Activated naive CD4-positive, alpha-beta T cell treated with anti-CD3 and anti-CD28 coated beads, Interleukin-2, amount 50 U/mL, for 16 hours (primary cell): ENCODE measurements around the gene CMIP.
"Not testable (repeated sequence)": the region's sequence is repeated elsewhere in the genome, so short reads cannot be mapped to it uniquely, and the experiment has no call there.

ENCODE experiments used
- DNase-seq: peaks from one replicate; pipeline ENCODE4 v3.0.0-alpha.2; 2020

Gene CMIP

GRCh38 chr16:81673432-81673831 is 228.8 kb downstream of the CMIP start:
- DNase-seq, result no peak

GRCh38 chr16:81675662-81676061 is 231.1 kb downstream of the CMIP start:
- no peak for DNase-seq

DNA sequence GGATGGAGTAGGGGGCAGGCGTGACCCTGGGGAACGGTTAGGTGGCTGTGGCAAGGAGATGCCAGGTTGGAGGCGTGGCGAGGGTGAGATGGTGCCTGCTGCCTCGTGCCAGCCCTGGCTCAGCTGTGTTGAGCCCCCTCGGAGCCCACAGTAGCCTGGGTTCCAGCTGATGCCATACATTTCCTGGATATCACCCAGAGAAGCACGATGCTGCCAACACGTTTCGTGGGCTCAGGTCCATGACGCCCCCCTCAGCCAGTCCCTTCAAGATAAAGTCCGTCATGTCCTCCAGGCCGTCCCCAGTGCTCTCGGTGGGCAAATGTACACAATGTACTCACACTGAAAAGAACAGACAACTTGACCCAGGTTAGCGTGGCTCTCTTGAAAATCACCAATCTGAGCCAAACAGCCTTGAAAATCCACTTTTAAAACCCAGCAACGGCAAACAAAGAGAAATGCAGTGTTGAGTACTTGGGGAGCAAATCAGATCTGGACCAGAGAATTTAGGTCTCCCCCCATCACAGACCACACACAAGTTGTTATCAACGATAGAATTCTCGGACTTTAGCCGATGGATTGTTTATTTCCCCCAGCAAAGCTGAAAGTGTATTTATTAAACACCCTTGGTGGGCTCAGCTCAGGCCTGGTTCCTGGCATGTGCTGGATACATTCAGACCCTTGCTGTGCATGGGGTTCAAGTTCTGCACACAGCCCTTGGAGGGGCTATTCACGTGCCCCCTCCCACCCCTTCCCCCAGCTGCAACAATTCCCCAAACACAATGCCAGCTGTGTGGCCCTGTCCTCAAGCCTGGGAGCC is 231.7 kb downstream of the CMIP start:
- no peak for DNase-seq

DNA sequence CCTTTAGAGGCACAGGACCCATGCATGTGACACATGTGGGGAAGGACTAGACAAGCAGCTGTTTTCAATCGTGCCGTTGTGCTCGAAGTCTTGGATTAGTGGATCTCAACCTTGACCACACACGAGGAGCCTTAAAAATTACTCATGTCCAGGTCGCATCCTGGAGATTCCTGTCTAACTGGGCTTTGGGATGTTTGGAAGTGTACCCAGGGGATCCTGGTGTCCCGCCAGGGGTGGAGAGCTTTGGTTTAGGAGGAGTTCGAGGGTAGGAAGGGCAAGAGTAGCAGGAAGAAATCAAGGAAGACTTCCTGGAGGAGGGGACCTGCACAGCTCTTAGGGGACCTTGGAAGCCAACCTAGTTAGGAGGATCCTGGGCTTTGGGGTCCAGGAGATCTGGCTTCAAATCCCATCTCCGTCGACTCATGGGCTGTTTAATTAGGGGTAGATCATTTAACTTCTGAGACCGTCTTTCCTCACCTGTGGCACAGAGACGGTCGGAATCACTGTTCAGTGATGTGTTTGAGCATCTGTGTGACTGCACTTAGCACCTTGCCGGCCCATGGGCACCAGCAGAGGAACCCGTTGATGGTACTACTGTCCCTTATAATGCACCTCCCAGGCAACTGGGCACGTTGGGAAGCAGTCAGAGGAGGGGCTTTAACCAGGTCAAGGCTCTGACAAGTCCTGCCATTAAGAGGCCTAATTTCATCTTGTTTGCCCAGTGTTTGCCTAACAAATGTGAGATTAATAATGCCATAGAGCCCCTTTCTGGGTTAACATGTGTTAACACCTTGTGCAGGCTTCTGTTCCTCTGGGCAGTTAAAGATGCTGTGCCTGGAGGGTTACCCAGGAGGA is 232.5 kb downstream of the CMIP start:
- no peak for DNase-seq

GRCh38 chr16:81678326-81679095 is 233.9 kb downstream of the CMIP start:
- no peak for DNase-seq

DNA sequence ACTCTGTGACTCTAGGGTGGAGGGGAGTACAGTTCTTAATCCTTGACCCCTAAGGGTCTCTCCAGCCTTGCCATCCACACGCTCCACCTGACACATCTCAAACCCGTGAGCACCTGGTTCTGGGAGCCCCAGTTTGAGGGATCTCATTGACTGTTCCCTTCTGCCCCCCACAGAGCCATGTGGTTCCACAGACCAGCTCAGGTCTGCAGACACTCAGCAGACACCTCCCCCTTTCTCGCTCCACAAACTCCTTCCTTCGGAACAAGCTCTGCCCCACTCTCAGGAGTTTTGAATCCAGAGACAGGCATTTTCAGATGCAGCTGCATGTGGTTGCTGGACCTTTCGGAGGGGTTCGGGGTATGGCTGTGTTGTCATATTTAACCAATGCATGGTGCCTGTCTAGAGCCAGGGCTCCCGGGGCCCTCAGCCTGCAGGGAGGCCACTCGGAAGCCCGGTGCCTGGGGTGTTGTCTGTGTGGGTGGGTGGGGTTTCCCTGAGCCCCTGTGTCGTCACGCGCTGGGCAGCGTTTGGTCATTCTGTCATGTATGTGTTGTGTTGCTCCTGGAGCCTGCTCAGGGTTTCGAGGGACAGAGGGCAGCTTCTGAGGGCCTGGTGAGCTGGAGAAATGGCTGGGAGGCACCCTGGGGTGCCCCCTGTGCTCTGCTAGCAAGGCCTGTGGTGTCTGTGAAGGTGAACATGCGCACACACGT is 235.3 kb downstream of the CMIP start:
- DNase-seq, result no peak

DNA sequence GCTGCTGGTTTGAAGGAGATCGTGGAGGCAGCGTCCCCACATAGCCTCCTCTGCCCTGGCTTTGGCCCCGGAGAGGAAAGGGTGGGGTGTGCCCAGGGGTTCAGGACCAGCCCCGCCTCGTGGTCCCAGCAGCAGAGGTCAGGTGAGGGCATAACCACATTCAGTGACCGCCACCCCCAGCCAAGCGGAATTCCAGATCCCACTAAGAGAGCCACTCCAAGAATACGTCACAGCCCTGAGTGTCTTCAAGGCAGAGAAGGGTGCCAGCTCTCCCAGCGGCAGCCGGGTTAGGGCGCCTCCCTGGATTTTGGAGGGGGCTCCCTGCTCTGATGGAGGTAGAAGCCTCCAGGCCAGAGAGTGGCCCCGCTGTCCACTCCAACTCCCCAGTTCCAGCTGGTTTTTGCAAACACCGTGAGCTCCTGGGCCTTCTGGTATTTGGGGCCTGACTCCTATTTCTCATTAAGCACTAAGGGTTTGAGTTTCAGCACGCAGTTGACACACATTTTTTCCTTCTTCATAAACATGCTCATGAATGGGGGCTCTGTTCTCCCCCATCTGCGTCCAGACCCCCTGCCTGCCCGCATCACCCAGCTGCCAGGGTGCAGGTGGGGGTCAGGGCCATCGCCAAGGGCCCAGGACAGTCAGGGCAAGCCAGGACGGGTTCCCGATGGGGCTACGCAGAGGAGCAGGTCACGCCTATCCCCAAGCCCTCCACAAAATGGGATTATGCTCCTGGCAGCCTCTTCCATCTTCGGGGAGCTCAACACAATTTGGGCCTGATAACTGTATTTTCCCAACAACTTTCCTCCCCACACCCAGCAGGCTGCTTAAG is 236.1 kb downstream of the CMIP start:
- DNase-seq, result no peak

DNA sequence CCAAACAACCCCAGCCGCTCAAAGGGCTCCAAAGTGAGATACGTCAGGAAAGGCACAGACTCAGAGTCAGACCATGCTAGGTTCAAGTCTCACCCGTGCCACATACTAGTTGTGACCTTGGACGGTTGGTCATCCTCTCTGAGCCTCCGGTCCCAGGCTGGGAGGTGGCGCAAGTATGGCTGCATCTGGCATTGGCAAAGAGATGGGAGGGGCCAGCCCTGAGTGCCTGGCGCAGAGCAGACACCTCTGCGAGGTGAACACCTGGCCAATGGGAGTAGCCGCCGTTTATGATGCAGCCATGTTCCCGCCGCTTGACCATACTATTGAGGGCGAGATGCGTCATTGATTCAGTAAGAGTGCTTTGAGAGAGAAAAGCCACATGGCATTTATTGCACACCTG is 236.7 kb downstream of the CMIP start:
- DNase-seq, result no peak

DNA sequence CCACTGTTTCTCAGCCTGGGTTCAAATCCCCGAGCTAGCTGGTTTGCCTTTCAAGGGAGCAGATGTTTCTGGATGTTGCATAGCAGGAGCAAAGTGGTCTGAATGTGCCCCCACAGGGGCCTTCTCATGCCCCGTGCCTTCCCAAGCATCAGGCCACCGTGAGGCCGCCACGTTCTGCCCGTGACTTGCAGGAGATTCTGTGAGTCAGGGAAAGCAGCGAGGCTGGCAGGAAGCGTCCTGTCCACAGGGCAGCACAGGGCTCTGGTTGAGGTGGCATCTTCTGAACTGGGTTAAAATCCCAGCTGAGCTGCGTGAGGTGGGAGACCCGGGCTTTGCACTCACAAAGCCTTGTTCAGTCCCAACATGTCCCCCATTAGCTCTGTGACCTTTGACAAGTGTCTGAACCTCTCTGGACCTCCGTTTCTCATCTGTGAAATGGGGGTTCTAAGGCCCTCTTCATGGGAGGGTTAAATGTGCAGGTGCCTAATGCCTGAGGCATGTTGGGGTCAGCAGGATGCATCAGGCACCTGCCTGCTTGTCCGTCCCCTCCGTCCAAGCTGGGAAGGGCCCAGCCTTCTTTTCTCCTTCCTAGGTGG is 239.7 kb downstream of the CMIP start:
- no peak for DNase-seq

DNA sequence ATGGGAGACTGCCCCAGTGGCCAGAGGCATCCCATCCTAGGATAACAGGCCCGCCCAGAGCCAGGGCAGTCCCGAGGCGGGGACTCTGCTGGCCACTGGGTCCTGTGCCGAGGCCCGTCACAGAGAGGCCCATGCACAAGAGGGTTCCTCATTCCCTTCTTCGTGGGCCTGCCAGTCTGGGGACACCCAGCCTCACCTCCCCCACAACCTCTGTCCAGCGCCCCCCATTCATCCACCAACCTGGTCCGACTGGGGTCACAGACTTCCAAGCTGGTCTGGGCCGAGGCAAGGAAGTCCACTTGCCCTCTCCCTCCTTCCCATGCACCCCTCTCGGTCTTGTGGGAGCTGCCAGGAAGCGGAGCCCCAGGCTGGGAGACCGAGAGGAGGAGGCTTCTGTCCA is 240.3 kb downstream of the CMIP start:
- DNase-seq, result no peak

- DNase-seq, result no peak
These were observed 242.0 kb downstream of the CMIP start for GRCh38 chr16:81686391-81687130.

GRCh38 chr16:81687131-81687456 is 242.5 kb downstream of the CMIP start:
- no peak for DNase-seq

DNA sequence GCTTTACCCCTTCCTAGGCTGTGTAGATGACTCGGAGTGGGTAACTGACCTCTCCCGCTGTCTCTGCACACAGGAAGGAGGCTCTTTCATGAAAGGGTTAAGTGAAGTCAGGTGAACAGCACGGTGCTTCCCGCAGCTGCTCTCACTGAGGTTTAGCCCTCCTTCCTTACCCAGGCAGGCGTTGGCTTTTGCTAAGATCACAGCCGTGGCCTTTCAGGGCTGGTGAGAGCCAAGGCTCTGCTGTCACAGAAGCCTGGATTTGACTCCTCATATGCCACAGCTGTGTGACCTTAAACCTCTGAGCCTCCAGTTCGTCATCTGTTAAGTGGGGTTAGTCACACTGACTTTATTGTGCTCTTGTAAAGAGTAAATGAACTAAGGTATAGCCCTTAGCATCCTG is 243.6 kb downstream of the CMIP start:
- no peak for DNase-seq

GRCh38 chr16:81688839-81689238 is 244.2 kb downstream of the CMIP start:
- DNase-seq, result not testable (repeated sequence)

DNA sequence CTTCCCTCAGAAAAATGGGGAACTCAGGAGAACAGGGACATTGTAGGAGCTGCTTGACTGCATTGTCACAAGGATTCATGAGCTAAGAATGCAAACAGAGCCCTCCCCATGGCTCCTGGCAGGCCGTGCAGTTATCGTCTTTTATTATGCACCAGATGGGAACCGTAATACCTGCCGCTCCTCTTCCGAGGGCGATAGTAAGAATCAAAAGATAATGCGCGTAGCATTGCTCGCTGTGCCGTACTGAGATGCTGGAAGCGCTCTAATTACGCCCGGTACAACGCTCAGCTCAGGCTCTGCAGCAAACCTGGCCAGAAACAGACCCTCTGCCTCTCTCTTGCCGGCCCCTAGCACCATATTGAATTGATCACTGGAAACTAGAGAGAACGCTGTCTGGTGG is 247.4 kb downstream of the CMIP start:
- DNase-seq, result no peak

DNA sequence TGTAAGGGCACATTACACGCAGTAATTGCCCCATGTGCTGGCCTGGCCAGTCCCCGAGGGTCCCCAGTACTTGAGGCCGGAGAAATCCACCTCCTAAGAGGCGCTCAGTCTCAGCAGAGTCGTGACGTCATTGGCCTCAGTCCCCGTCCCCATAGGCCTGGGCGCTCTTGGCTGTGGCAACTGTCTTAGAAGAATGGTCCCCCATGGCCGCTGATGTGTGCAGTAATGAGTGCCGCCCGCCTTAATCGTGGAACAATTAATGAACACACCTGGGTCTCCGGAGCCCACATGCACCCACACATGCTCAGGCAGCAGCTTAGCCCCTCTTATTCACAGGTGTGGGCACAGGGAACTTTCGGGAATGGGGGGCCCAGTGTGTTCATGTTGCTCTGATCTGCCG is 248.0 kb downstream of the CMIP start:
- no peak for DNase-seq

GRCh38 chr16:81693041-81693743 is 248.6 kb downstream of the CMIP start:
- no peak for DNase-seq

DNA sequence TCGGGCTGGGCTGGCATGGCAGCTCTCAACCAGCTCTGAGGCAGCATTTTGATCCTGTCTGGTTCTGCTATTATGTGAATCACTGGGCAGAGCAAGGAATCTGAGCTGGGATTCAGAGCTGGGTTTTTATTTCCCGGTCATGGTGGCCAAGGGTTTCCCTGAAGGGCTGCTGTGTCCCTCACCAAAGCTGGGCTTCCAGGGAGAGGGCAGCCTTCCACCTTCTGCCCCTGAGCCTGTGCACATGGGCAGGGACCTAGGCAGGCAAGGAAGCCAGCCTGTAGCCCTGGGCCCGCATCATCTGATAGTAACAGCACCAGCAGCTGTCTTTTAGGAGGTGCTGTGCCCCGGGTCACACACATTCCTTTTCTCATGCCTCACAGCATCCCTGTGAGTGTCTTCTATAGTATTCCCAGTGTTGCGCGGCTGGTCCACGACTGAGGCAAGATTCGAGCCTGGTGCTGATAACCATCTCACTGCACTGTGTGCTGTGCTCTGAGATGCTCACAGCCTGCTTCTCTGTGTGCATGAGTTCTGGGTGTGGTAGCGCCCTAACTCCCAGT is 249.2 kb downstream of the CMIP start:
- no peak for DNase-seq

DNA sequence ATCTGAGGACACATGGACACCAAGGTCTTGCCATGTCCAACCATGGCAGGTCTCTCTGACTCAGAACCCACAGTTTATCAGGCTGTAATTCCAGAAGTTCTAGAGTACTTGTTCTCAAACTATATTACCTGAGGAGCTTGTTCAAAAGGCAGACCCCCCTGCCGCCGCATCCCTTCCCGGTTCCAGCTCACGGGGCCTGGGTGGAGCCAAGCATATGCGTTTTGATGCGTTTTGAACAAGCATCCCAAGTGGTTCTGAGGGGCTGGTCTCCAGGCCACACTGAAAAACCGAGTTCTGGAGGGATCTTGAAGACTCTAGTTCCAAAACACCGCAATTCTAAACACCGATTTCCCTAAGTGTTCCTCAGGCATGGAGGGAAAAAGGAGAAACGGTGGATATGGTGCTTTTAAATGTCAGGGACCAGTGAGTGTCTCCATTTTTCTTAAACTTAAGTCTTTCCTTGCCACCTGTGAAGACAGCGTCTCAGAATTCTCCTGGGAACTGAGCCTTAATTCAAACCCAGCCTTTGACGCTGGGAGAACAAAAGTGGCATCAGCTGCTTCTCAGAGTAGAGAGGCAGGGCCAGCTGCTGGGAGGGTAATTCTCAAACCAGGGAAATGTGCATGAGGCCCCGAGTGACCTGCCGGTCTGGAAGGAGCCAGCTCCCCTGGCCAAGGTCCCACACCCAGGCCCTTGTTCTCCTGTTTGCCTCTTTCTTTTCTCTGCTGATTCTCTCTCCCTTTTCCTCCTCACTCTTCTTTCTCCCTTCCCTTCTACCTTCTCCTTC is 250.1 kb downstream of the CMIP start:
- no peak for DNase-seq
